ENCODE results near the gene P3H3.

GRCh38 chr12:6779708-6780432 is 48.3 kb upstream of the P3H3 start:
- no peak for TF ChIP-seq CTCF (conservative IDR thresholded peaks at IDR 0.05 in 1 of 2, IDR thresholded peaks at IDR 0.05 in 1 of 2; ENCODE audit: extremely low read depth in 1 of 2, insufficient read depth in 1 of 2, low read depth in 1 of 2, low read length in 2 of 2)
- no peak for TF ChIP-seq EZH2 (IDR thresholded peaks at IDR 0.05; ENCODE audit: borderline replicate concordance, low read length)
